Stimulated activated CD8-positive, alpha-beta memory T cell treated with anti-CD3 and anti-CD28 coated beads, Interleukin-12 subunit alpha, Interleukin-12 subunit beta, amount 100 ng/mL, for 24 hours (primary cell): ENCODE measurements around the gene ATP6V1A.
"Not testable (repeated sequence)": the region's sequence is repeated elsewhere in the genome, so short reads cannot be mapped to it uniquely, and the experiment has no call there.

Experiments
- DNase-seq: peaks from one replicate; pipeline ENCODE4 v3.0.0-alpha.2; 2020; ENCODE audit errors: extremely low read depth

Gene ATP6V1A

DNA sequence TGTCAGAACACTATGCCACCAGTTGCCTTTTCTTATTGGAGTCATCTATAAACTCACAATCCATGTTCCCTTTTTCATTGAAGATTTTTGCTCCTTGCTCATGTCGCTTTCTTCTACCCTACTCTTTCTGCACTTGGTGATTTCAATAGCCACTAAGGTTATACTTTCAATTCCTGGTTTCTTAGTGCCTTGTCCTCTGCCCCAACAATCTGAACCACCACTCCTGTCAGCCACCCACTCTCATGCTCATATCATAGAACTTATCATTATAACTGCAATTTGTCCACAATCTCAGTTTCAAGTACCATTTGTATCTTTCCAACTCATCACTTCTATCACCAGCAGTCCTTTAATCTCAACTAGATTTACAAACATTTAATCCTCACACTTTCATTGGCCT is 81.8 kb downstream of the ATP6V1A start:
- DNase-seq: no peak

- no peak for DNase-seq
Measured at GRCh38 chr3:113829576-113830354, 82.9 kb downstream of the ATP6V1A start.

- DNase-seq: no peak
Measured at GRCh38 chr3:113831103-113831355, 84.2 kb downstream of the ATP6V1A start.

DNA sequence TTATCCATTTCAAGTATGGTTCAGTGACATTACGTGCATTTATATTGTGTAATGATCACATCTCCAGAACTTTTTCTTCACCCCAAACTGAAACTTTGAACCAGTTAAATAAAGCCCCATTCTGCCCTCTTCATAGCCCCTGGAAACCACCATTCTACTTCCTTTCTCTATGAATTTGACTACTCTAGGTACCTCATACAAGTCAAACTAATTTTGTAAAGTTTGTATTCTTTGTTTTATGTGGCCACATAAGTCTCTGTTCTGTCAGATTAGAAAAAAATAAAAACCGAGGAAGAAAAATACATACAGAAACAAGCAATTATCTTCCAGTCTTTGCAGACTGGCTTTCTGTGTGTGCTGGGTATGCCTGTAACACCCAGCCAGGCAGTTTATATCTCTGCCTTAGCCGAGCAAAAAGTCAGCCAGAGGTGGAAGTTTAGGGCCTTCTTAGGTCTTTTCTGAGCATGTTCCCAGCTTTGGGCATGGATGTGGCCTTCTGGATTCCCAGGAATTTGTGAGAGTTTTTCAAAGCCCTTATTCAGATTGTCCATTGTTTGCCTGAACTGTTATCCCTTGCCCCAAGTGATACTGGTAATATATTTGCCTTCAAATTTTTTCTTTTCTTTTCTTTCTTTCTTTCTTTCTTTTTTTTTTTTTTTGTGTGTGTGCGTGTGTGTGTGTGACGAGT is 85.8 kb downstream of the ATP6V1A start:
- no peak for DNase-seq

GRCh38 chr3:113834983-113835382 is 88.1 kb downstream of the ATP6V1A start:
- DNase-seq: no peak

DNA sequence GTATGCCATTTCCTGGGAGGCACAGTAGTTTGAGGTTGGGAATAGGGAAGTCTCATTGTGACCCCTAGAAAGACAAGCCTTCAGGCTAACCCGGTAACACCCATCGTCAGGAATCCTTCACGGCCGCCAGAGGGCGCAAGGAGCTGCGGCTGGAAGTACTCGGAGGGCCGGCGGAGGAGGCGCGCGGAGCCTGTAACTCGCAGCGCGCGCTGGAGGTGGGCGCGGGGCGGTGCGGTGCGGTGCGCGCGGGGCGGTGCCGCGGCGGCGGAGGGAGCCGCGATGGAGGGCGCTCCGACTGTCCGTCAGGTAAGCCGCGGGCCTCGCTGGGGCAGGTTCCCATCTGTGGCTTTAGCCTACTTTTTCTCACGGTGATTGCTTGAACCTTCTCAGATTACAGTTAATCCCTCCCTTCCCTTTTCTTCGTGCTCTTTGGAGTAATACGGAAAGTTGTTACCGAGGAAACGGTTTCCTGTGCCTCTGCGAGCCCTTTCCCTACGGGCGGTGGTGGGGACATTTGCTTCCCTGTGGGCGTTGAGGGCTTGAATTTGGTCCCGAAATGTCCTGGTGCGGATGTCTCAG is 91.9 kb downstream of the ATP6V1A start, which contains the start of gene GRAMD1C:
Gene GRAMD1C, plus strand, starts transcription at position 158 of the 579 bp plus-strand sequence. Its CDS starts 122 bp downstream, at position 280.
- DNase-seq: peak; percentile 66

DNA sequence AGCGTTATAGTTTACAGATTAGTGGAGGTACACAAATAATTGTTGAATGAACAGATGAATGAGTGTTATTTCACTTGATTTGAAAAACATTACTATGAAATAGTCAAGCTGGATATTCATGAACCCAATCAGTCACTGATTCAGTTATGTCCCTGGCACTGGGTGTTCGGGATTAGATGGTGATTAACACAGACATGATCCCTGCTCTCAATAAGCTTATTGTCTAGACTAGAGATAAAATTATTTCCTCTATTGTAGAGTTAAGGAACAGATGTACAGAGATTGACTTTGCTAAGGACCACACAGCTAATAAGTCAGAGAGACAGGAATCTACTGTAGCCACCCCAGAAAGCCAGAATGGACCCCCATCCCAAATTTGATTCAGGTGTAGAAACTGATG is 92.7 kb downstream of the ATP6V1A start:
- DNase-seq: no peak

DNA sequence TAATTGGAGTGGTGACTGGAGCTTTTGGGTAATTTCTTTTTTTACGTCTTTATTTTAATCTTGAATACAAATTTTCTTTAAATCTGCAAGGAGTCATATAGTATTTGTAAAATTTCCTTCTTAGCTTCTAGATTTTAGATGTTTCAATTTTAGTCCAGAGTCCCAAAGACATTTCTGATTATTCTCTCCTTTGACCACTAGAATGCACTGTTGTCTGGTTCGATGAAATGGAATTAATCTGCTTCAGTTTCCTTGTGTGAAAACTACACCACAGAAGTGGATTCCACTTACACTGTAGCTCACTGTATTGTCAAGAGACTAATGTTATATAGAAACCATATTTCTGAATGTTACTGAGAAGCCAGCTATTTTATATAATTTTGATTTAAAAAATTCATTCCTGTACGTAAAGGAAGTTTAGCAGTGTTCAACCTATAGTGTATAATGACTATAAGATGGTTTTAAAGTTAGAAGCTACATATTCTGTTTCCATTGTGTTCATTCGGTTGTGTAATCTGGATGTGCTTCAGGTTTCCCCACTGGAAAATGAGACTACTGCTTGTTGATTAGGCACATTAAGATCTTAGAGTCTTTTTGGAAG is 97.9 kb downstream of the ATP6V1A start:
- no peak for DNase-seq

- DNase-seq: no peak
Measured at GRCh38 chr3:113847247-113847646, 100.4 kb downstream of the ATP6V1A start.

DNA sequence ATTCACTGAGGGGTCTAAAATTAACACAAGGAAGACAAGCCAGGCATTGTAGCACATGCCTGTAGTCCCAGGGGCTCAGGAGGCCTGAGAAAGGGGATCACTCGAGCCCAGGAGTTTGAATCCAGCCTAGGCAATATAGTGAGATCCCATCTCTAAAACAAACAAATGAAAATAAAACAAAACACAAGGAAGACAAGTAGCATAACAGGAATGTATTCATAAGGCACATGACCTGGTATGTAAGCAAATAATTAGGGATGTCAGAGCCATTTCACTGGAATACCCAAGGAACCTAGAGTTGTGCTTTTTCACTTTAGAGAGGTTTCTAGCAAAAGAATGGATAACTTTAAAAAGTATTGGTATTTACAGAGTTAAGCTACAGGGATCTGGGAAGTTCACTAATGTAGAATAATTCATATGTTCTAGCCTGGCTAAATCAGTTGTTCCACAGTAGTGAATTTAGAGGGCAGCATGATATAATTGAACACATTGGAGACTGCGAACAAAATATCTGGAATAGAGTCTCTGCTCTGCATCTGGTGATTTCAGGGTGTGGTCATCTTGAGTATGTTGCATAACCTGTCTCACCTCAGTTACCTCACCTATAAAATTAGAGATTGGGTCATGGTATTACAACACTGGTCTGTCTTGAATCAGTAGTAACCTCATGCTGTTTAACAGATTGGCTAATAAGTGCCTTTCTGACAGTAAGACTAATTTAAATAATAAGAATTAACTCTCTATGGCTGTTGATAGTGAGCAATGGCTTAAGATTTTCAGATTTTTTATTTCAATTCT is 101.0 kb downstream of the ATP6V1A start:
- DNase-seq: no peak

DNA sequence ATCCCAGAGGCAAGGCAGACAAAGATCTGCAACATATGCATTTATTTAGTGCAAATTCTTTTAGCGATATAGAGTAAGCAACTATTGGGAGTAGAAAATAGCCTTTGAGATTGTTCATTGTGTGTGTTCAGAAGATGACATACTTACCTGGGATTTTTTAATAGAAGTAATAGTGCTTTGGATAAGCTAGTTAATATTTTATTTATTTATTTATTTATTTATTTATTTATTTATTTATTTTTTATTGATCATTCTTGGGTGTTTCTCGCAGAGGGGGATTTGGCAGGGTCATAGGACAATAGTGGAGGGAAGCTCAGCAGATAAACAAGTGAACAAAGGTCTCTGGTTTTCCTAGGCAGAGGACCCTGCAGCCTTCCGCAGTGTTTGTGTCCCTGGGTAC is 102.2 kb downstream of the ATP6V1A start:
- DNase-seq: not testable (repeated sequence)

- not testable (repeated sequence) for DNase-seq
Measured at GRCh38 chr3:113849841-113850240, 103.0 kb downstream of the ATP6V1A start.

GRCh38 chr3:113850391-113850790 is 103.6 kb downstream of the ATP6V1A start:
- not testable (repeated sequence) for DNase-seq

DNA sequence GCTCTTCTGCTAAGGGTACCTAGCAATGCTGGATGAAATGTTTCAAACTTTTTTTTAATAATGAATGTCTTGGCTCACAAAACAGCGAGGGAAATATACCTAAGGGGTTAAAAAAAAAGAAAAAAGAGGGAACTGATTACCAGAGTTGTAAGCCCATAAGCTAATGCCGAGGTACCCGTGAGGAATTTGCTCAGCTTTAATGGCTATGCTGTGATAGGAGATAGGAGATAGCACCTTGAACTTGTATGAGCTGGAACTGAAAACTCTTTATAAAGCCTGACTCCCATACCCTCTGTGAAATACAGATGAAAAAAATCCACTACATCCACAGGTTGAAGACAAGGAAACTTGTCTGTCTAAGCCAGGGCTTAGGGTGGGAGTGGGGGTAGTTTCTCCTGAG is 105.7 kb downstream of the ATP6V1A start:
- DNase-seq: no peak
